Eye (tissue), 1 donor: Measurements from ENCODE around the gene DPEP1.
A peak's percentile ranks its signal among the peaks of the same experiment; 100 is the strongest.
"Not testable (repeated sequence)": the region's sequence is repeated elsewhere in the genome, so short reads cannot be mapped to it uniquely, and the experiment has no call there.

Experiments
- DNase-seq: peaks from one replicate; pipeline ENCODE4 v3.0.0-alpha.2; 2015

Gene DPEP1

DNA sequence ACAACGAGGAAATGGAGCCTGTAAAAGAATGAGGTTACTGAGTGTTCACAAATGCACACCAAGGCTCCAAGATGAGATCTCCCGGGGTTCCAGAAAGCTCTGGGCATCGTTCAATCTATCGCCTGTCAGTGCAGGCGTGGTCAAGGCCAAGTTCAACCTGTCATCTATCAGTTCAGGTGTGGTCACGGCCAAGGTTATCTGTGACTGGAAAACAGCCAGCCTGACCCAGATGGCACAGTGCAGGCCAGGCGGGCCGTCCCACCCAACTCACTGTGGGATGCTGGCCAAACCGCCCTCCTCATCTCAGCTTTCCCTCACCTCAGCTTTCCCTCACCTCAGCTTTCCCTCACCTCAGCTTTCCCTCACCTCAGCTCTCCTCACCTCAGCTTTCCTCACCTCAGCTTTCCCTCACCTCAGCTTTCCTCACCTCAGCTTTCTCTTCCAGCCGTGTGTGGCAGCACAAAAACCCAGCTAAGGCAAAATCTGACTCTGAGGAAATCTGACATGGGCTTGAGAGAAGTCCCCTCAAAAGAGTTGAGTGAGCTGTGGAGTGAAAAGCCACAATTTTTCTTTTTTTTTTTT, 41.7 kb downstream of the DPEP1 start:
- DNase-seq = no peak

DNA sequence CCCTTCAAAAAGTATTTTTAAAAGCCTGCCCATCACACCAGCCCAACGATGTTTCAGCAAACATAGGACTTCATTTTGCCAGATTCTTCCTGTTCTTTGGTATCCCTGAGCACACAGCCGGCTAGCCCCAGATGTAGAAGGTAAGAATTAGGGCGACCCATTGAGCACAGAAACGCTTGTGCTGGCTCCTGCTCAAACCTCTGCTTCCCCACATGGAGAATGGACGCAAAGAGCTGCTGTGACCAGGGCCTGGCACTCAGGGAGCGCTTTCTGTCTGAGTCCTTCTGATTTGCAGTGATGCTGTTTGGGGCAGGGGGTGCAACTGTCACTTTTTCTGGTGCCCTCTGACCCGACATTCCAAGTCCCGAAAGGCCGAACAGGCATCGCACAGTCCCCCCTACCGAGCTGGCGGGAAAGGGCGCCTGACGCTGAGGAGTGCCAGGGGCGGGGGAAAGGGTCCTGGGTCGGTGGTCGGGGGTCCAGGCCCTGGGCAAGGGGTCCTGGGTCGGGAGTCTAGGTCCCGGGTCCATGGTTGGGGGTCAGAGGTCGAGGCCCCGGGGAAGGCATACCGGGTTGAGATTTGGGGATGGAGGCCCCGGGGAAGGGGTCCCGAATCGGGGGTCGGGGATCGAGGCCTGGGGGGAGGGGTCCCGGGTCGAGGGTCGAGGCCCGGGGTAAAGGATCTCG, 43.1 kb downstream of the DPEP1 start:
- no peak for DNase-seq

DNA sequence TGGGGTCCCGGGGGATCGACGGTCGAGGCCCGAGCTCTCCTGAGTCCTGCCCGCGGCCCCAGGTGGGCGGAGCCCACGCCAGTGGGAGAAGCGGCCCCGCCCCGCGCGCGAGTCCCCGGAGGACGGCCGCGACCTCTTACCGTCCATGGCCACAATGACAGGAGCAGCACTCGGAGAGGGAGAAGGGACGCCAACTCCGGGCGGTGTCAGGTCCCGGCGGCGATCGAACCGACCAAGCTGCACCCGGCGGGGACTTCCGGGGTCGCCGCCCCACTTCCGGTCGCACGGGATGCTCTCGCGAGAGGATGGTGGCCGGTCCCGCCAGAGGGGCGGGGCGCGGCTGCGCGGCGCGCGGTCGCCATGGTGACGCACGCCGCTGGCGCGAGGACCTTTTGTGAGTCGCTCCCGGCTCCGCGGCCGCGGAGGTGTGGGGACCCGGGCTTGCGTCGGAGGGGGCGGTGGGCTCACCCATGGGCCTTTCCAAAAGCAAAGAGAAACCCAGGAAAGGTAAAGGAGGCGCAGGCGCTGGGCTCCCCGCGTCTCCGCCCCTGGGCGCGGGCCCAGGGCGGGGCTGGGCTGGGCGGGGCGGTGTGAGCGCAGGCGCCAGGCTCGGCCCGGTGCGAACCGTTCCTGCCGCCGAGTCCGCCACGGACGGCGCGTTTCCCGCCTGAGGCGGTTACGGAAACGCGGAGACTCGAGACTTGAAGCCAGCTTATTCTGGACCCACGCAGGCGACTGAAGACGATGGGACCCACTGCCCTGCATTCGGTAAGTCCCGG, 44.2 kb downstream of the DPEP1 start, which contains the start of the genes CHMP1A and SPATA33:
Gene CHMP1A (minus strand): TSS at position 267 of the 779 bp plus-strand sequence. CDS start 120 bp downstream, at position 147.
Gene SPATA33 (plus strand): TSS at position 395 of the 779 bp plus-strand sequence. CDS start 76 bp downstream, at position 471.
- DNase-seq = peak; percentile 96

DNA sequence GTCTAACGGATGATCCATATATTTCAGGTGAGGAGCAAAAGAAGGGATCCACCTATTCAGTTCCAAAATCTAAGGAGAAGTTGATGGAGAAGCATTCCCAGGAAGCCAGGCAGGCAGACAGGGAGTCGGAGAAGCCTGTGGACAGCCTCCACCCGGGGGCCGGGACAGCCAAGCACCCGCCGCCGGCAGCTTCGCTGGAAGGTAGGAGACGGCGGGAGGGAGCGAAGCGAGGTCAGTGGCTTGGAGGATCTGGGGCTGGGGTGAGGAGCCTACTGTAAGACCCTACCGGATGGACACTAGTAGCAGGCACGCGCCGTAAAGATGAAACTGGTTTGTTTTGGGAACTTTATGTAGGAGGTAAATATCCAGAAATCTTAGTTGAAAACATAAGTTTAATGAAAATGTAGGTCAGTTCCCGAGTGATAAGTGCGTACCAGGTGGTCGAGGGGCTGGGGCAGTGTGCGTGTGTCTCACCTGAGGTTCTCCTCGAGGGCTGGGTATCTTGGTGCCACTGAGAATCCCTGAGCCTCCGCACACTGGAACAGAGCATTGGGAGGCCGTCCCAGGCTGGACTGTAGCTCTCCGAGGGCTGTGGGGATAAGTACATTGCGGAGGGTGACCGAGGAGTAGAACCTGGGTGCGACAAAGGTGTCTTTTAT, 44.9 kb downstream of the DPEP1 start:
- DNase-seq = no peak

DNA sequence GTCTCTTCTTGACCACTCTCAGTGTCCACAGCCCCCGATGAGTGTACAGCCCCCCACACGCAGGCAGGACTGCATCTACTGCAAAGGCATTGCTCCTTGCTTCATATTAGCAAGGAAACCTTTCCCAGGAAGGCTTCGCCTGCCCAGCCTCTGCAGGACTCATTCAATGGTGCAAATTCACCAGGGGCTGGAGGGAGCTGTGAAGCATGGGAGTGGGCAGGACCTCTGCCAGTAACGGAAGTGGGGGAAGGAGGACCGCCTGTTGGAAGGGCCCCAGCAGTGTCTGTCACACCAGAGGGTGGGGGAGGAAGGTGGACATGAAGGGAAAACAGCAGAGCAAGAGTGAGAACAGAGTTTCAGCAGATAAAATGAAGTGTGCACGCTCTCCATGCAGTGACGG, 46.7 kb downstream of the DPEP1 start:
- DNase-seq = no peak

DNA sequence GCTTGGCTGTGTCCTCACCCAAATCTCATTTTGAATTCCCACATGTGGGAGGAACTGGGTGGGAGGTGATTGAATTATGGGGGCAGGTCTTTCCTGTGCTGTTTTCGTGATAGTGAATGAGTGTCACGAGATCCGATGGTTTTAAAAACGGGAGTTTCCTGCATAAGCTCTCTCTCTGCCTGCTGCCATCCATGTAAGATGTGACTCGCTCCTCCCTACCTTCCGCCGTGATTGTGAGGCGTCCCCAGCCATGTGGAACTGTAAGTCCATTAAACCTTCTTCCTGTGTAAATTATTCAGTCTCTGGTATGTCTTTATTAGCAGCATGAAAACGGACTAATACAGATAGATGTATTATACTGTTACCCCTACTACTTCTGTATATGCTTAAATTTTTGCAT, 47.8 kb downstream of the DPEP1 start:
- DNase-seq = no peak

DNA sequence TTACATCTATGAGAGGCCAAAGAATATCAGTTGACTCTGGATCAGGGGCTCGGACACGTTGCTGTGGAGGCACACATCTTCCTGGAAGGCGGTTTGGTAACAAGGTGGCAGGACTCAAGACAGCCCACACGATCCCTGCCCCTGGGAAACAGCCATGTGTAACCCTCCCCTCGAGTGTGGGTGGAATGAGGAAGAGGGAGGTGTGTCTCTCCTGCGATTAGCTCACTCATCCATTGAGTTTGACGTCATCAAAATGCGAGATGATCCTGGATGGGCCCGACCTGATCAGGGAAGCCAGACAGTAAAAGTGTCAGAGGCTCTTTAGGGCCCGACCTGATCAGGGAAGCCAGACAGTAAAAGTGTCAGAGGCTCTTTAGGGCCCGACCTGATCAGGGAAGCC, 50.8 kb downstream of the DPEP1 start:
- DNase-seq = not testable (repeated sequence)

DNA sequence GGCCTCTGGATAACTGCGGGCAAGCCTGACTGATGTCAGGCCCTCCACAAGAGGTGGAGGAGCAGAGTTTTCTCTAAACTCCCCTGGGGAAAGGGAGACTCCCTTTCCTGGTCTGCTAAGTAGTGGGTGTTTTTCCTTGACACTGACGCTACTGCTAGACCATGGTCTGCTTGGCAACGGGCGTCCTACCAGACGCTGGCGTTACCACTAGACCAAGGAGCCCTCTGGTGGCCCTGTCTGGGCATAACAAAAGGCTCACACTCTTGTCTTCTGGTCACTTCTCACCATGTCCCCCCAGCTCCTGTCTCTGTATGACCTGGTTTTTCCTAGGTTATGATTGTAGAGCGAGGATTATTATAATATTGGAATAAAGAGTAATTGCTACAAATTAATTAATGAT, 53.6 kb downstream of the DPEP1 start:
- not testable (repeated sequence) for DNase-seq

DNA sequence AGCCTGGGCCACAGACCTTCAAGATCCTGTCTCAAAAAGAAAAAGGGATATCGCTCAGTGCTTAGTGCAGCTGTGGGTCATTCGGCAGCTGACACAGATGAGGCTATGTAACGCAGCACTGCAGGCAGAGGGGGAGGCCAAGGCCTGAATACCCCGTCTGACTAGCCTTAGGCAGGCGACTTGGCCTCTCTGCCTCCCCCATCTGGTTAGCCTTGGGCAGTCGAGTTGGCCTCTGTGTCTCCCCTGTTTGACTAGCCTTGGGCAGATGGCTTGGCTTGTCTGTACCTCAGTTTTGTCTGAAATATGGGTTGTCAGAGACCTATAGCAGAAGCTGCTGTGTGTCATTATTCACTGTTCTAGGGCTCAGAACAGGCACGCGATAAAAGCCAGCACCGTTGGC, 54.2 kb downstream of the DPEP1 start:
- no peak for DNase-seq

DNA sequence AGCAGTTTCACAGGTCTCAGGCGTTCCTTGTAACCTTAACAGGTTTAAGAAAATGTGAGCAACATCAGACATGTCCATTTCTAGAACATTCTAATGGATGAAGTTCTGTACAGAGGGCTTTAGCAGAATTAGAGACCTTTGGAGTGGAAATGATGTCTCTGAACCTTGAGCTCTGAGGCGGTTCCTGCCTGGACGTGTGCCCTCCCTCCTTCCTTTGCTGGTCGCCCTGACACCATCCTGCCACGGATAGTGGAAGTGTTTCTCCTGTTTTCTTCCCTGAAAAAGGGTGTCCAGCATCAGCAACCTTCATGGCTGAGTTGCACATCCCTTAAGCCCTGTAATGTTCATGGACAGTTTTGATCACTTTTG, 55.3 kb downstream of the DPEP1 start:
- no peak for DNase-seq

DNA sequence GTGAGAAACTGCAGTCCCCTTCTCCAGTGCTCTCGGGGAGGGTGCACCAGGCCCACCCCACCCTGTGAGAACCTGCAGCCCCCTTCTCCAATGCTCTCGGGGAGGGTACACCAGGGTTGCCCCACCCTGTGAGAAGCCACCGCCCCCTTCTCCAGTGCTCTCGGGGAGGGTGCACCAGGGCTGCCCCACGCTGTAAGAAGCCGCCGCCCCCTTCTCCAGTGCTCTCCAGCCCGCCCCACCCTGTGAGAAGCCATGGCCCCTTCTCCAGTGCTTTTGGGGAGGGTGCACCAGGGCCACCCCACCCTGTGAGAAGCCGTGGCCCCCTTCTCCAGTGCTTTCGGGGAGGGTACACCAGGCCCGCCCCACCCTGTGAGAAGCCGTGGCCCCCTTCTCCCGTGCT, 56.3 kb downstream of the DPEP1 start:
- no peak for DNase-seq

DNA sequence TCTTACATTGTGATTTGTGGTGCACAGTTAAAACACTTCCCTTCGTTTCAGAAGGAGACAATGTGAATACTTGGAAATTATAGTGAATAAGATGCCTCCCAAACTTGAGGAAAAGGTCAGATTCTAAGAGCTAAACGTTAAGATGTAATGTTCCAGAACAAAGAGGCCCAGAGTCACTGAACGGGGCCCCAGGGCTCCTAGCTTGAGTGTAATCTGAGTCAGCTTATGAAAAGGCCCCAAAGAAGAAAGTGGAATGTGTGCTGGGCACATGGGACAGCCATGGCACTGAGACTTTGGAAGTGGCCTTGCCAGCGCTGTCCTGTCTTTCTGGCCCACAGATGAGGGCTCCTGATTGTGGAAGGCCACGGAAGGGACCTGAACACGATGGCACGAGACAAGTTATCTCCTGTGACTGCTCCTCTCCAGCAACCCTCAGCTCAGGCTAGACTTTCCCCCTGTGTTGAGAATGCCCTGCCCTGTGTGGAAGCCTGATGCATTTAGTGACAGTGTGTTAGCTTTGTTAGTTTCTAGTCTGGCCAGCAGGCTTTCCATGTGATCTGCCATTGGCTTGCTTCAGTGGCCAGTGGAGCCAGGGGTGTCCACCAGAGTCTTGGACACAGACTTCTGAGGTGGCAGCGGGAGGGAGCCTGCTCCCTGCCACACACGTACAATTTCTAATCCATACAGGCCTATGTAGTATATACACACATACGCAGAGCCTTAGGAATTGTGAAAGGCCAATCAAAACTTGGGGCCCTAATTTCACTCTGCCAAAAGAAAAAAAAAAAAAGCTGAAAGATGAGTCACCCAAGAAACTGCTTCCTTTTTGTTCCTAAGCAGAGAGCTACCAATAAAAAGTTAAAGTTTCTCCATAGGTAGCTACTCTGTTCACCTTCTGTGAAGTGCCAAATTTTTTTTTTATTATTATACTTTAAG, 57.3 kb downstream of the DPEP1 start:
- DNase-seq = no peak

DNA sequence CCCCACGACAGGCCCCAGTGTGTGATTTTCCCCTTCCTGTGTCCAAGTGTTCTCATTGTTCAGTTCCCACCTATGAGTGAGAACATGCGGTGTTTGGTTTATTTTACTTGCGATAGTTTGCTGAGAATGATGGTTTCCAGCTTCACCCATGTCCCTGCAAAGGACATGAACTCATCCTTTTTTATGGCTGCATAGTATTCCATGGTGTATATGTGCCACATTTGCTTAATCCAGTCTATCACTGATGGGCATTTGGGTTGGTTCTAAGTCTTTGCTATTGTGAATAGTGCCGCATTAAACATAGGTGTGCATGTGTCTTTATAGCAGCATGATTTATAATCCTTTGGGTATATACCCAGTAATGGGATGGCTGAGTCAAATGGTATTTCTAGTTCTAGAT, 58.1 kb downstream of the DPEP1 start:
- not testable (repeated sequence) for DNase-seq

DNA sequence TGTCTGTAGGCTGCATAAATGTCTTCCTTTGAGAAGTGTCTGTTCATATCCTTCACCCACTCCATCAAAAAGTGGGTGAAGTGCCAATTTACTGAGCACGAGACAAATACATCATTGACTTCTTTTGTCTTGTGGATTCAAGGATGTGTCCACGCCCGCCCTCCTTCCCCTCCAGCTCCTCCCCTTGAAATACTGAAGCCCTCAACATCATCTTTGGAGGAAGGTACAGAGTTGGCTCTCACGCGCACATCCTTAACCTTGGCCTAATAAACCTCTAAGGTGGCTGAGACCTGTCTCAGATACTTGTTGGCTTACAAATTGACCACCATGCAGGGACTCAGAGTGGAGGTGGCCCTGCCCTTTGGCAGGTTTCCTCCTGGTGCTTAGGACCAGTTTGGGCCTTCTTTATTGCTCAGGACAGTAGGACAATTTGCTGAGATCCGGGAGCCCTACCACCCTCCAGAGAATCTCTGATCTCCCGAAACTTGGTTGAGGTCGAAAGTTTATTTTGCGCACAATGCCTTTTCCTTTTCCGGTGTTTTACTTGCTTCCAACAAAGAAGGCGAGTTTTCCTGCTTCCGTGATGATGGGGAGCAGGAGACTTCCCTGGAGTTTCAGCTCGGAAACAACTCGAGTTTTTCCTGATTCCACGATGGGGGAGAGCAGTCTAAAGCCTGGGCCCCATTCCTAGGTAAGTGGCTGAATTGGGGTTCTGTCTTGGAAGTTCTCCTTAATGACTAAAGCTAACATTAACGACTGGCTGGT, 58.9 kb downstream of the DPEP1 start:
- DNase-seq = no peak

DNA sequence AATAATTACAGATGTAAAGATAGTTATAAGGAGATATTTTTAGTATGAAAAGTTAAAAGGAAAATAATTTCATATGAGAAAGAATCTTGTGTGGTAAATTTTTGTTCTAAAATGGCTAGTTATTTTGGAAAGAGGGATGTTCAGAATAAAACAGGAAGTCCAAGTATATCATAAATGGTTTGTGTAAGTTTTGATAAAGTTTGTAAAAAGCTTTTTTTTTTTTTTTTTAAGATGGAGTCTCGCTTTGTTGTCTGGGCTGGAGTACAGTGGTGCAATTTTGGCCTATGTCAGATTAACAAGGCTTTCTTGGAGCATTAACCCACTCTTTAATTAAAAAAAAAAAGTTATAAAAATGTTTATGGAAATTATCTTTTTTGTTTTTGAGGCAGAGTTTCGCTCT, 64.8 kb downstream of the DPEP1 start:
- DNase-seq = no peak

DNA sequence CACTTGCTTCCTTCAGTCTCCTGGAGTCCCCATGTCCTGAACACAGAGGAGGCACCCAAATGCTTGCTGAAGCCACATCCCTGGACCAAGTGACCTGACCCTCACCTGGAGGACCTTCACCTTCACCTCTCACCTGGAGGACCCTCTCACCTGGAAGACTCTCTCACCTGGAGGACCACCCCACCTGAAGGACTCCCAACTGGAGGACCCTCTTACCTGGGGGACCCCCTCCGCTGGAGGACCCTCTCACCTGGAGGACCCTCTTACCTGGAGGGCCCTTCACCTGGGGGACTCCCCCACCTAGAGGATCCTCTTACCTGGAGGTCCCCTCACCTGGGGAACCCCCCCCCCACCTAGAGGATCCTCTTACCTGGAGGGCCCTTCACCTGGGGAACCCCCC, 72.5 kb downstream of the DPEP1 start:
- no peak for DNase-seq

DNA sequence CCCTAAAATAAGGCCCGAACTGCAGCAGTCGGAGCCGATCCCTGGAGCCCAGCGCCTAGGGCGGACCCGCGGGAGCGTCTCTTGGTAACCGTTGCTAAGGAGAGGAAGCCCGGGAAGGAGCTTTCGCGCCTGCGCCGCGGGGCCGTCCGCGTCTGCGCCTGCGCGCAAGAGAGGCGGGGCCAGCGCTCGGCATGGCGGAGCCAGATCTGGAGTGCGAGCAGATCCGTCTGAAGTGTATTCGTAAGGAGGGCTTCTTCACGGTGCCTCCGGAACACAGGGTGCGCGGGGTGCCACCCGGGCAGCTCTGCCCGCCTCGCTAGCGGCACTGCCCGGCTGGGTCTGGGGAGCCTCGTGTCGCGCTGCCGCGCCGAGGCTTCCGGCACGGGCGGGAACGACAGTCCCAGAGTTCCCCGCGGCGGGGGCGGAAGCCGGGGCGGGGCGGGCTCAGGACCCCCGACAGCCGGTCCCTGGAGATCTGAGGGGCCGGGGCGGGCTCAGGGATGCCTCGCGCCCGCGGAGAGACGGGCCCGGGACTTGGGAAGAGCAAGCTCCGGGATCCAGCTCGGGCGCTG, 73.2 kb downstream of the DPEP1 start, which contains the start of gene CDK10:
Gene CDK10 (plus strand): TSS at position 170 of the 572 bp plus-strand sequence. CDS start 22 bp downstream, at position 192.
- peak; percentile 98 for DNase-seq

DNA sequence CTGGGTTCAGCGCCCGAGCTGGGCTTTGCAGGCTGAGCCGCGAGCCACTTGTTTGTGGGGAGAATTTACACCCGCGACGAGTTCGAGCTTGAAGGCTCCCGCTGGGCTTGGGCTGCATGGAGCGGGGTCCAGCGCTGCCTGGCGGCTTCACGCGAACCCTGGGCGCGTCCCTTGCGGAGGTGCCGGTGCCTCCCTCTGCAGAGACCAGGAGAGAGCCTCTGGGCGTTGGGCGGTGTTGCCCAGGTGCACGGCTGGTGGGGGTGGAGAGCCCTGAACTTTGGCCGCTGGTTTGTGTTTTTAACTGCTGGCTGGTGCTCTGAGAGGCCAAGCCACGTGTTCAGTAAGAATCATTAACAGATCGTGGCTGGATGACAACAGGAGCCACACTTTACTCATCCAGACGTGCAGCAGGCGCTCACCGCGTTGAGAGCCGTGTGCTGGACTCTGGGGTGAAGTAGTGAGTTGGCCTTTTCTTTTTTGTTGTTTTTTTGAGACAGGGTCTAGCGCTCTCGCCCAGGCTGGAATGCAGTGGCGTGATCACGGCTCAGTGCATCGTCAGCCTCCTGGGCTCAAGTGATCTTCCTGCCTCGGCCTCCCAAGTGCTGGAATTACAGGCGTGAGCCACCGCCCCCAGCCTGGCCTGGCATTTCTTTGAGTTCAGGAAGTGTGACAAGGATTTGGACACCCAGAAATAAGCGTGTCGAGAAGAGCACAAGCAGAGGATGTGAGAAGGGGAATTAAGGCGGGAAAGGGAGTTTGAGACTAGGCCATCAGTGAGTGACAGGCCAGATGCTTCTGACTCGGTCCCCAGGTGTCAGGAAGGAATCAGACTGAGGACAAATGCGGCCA, 73.9 kb downstream of the DPEP1 start:
- DNase-seq = no peak
